ENCODE measurements around the gene C5.

DNA sequence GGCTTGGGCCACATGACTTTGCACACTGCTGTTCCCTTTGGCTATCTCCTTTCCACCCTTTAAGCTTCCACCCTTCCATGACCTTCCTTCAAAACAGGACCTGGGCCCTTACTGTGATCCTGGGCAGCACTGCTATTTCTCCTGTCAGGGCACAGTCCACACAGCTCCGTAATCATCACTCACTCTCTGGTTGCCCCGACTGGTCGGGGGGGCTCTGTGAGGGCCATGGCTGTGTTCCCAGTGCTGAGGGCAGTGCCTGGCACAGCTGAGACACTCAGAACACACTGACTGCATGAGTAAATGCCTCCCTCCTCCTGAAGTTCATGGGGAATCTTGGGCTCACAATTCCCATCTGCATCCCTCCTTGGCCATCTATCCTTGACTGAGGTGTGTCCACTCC, 135.7 kb downstream of the C5 start:
- TF ChIP-seq POLR2A (IDR thresholded peaks at IDR 0.05) (no peak), POLR2AphosphoS5 (IDR thresholded peaks at IDR 0.05) (peak; percentile 5)
- TF ChIP-seq, protein P1, sequence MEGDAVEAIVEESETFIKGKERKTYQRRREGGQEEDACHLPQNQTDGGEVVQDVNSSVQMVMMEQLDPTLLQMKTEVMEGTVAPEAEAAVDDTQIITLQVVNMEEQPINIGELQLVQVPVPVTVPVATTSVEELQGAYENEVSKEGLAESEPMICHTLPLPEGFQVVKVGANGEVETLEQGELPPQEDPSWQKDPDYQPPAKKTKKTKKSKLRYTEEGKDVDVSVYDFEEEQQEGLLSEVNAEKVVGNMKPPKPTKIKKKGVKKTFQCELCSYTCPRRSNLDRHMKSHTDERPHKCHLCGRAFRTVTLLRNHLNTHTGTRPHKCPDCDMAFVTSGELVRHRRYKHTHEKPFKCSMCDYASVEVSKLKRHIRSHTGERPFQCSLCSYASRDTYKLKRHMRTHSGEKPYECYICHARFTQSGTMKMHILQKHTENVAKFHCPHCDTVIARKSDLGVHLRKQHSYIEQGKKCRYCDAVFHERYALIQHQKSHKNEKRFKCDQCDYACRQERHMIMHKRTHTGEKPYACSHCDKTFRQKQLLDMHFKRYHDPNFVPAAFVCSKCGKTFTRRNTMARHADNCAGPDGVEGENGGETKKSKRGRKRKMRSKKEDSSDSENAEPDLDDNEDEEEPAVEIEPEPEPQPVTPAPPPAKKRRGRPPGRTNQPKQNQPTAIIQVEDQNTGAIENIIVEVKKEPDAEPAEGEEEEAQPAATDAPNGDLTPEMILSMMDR (IDR thresholded peaks at IDR 0.05): no peak
